GM19438 (cell line): ENCODE measurements around the gene PCDHGB6.
"Not testable (repeated sequence)": the region's sequence is repeated elsewhere in the genome, so short reads cannot be mapped to it uniquely, and the experiment has no call there.

ENCODE experiments used
- ATAC-seq: cut with Tn5 transposase; IDR thresholded peaks from one replicate; pipeline ENCODE4 v1.9.1; 2021; ENCODE audit warnings: low read depth; ENCODE audit not compliant: unreplicated experiment

PCDHGB6 gene

DNA sequence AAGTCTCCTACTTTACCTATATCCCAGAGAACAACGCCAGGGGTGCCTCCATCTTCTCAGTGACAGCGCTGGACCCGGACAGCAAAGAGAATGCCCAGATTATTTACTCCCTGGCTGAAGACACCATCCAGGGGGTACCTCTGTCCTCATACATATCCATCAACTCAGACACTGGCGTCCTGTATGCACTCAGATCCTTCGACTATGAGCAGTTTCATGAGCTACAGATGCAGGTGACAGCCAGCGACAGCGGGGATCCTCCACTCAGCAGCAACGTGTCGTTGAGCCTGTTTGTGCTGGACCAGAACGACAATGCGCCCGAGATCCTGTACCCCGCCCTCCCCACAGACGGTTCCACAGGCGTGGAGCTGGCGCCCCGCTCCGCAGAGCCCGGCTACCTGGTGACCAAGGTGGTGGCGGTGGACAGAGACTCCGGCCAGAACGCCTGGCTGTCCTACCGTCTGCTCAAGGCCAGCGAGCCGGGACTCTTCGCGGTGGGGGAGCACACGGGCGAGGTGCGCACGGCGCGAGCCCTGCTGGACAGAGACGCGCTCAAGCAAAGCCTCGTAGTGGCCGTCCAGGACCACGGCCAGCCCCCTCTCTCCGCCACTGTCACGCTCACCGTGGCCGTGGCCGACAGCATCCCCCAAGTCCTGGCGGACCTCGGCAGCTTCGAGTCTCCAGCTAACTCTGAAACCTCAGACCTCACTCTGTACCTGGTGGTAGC, 6.9 kb downstream of the PCDHGB6 start:
- ATAC-seq = not testable (repeated sequence)

DNA sequence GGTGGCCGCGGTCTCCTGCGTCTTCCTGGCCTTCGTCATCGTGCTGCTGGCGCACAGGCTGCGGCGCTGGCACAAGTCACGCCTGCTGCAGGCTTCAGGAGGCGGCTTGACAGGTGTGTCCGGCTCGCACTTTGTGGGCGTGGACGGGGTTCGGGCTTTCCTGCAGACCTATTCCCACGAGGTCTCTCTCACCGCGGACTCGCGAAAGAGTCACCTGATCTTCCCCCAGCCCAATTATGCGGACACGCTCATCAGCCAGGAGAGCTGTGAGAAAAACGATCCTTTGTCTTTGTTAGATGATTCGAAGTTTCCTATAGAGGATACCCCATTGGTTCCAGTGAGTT, 7.4 kb downstream of the PCDHGB6 start:
- not testable (repeated sequence) for ATAC-seq

- not testable (repeated sequence) for ATAC-seq
These were observed 9.8 kb downstream of the PCDHGB6 start, which contains the start of gene PCDHGB7 for GRCh38 chr5:141417494-141418172. Gene PCDHGB7 (plus strand): TSS chr5:141417677. CDS start chr5:141417860, 183 bp downstream.

GRCh38 chr5:141419074-141419880, 11.5 kb downstream of the PCDHGB6 start:
- no peak for ATAC-seq

DNA sequence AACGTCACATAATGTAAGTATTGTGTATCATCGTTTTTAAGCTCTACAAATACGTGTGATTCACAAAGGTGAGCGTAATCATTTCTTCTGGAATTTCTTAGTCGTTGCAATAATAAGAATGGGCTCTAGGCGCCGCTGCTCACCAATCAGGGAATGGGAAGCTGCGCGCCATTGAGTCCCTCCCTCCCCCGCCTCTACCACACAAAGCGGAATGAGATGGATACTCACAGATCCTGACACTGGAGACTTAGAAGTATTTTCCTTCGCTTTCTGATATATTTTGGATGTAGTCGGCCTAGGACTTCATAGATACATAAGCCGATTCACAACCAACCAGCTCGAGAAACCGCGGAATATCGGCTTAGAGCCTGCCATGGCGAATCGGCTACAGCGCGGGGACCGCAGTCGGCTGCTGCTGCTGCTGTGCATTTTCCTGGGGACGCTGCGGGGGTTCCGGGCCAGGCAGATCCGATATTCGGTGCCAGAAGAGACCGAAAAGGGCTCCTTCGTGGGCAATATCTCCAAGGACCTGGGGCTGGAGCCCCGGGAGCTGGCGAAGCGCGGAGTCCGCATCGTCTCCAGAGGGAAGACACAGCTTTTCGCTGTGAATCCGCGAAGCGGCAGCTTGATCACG, 13.2 kb downstream of the PCDHGB6 start, which contains the start of gene PCDHGA11:
Gene PCDHGA11 (plus strand): TSS at position 197 of the 634 bp plus-strand sequence. CDS start 177 bp downstream, at position 374.
- no peak for ATAC-seq

DNA sequence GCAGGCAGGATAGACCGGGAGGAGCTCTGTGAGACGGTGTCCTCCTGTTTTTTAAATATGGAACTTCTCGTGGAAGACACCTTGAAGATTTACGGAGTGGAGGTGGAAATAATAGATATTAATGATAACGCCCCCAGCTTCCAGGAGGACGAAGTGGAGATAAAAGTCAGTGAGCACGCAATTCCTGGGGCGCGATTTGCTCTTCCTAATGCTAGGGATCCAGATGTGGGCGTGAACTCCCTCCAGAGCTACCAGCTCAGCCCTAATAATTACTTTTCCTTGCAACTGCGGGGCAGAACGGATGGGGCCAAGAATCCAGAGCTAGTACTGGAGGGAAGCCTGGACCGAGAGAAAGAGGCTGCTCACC, 13.7 kb downstream of the PCDHGB6 start:
- no peak for ATAC-seq

- no peak for ATAC-seq
These were observed 15.0 kb downstream of the PCDHGB6 start for GRCh38 chr5:141422742-141423291.

DNA sequence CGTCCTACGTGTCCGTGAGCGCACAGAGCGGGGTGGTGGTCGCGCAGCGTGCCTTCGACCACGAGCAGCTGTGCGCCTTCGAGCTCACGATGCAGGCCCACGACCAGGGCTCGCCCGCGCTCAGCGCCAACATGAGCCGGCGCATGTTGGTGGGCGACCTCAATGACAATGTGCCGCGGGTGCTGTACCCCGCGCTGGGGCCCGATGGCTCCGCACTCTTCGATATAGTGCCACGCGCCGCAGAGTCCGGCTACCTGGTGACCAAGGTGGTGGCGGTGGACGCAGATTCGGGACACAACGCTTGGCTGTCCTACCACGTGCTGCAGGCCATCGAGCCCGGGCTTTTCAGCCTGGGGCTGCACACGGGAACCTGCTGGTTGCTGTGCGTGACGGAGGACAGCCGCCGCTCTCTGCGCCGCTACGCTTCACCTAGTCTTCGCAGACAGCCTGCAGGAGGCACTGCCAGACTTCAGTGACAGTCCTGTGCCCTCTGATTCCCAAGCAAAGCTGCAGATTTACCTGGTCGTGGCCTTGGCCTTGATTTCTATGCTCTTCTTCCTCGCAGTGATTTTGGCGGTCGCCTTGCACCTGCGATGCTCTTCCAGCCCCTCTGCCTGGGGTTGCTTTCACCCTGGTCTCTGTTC, 20.1 kb downstream of the PCDHGB6 start:
- no peak for ATAC-seq

DNA sequence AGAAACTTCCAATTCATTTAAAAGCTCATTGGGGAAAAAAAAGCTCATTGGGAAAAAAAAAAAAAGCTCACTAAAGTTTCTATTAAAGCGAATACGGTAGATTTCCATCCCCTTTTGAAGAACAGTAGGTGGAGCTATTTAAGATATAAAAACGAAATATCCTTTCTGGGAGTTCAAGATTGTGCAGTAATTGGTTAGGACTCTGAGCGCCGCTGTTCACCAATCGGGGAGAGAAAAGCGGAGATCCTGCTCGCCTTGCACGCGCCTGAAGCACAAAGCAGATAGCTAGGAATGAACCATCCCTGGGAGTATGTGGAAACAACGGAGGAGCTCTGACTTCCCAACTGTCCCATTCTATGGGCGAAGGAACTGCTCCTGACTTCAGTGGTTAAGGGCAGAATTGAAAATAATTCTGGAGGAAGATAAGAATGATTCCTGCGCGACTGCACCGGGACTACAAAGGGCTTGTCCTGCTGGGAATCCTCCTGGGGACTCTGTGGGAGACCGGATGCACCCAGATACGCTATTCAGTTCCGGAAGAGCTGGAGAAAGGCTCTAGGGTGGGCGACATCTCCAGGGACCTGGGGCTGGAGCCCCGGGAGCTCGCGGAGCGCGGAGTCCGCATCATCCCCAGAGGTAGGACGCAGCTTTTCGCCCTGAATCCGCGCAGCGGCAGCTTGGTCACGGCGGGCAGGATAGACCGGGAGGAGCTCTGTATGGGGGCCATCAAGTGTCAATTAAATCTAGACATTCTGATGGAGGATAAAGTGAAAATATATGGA, 22.7 kb downstream of the PCDHGB6 start, which contains the start of gene PCDHGA12:
Gene PCDHGA12 (plus strand): TSS at position 176 of the 782 bp plus-strand sequence. CDS start 253 bp downstream, at position 429.
- peak; percentile 89 for ATAC-seq

- ATAC-seq = no peak
These were observed 23.5 kb downstream of the PCDHGB6 start for GRCh38 chr5:141431286-141431685.

DNA sequence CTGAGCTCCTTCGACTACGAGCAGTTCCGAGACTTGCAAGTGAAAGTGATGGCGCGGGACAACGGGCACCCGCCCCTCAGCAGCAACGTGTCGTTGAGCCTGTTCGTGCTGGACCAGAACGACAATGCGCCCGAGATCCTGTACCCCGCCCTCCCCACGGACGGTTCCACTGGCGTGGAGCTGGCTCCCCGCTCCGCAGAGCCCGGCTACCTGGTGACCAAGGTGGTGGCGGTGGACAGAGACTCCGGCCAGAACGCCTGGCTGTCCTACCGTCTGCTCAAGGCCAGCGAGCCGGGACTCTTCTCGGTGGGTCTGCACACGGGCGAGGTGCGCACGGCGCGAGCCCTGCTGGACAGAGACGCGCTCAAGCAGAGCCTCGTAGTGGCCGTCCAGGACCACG, 24.5 kb downstream of the PCDHGB6 start:
- ATAC-seq = not testable (repeated sequence)

- ATAC-seq = not testable (repeated sequence)
These were observed 24.9 kb downstream of the PCDHGB6 start for GRCh38 chr5:141432726-141433125.

DNA sequence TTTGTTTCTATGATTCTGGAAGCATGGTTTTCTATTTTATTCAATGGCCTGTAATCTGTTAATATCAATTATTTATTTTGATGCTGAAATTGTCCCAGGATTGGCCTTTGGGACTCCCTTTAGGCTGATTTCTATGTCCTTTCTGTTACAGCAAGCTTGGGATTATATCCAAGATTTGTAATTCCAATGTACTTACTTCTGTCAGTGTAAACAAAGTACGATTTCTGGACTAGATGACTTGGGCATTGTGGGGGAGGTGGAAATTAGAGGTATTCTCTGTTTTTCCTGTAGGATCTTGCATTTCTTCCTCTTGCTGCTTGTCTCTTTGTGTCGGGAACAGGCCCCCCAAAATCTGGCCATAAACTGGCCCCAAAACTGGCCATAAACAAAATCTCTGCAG, 26.2 kb downstream of the PCDHGB6 start:
- no peak for ATAC-seq

GRCh38 chr5:141437221-141437620, 29.4 kb downstream of the PCDHGB6 start:
- ATAC-seq = no peak

DNA sequence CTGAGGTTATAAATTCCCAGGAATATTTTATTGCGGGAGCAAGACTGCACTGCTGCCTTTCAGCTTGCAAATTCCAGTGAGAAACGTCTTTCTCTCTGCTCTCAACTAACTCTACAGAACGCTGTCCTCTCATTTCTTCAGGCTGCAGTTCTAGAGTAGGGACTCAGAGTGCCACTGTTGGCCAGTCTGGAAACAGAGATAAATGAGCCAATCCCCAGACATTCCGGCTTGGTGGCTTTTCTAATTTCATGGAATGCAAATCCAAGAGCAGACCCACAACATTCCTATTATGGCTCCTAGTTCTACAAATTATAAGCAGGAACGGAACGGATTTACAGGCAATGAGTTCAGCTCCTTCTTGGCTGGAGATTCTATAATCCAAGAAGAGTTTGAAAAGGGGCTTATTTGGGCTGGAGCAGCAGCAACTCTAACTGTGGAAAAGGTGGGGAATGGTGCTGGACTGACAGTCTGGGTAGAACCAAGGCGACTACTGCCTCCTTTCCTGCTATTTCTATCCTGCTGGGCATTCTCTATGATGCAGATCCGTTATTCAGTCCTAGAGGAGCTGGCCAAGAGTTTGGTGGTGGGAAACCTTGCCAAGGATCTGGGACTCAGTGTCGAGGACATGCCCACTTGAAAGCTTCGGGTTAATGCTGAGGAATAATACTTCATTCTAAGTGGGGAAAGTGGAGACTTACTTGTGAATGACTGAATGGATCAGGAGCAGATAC, 31.8 kb downstream of the PCDHGB6 start:
- no peak for ATAC-seq

DNA sequence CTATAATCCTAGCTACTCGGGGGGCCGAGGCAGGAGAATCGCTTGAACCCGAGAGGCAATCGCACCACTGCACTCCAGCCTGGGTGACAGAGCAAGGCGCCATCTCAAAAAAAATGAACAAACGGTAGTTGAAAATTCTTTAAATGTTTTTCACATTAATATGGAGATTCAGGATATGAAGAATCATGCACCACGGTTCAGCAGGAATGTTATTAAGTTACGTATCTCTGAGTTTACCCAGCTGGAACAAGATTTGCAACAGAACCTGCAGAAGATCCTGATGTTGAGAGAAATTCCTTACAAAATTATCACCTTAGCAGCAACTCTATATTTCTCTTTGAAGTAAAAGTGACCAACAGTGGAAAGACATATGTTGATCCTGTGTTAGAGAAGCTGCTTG, 32.5 kb downstream of the PCDHGB6 start:
- no peak for ATAC-seq

DNA sequence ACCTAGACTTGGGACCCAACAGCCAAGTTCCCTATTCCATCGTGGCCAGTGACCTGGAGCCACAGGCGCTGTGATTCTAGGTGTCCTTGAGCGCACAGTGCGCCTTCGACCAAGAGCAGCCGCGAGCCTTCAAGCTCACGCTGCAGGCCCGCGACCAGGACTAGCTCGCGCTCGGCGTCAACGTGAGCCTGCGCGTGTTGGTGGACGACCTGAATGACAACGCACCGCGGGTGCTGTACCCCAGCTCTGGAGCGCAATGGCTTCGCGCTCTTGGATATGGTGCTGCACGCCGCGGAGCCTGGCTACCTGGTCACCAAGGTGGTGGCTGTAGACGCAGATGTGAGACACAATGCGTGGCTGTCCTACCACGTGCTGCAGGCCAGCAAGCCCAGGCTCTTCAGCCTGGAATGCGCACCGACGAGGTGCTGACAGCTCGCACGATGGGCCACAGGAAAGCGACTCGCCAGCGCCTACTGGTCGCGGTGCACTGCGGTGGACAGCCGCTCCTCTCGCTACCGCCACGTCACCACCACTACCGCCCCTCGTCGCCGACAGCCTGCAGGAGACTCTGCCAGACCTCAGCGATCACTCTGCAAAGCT, 33.9 kb downstream of the PCDHGB6 start:
- no peak for ATAC-seq
